GDM1 (cell line): ENCODE measurements around the gene CASP5.
A peak's percentile ranks its signal among the peaks of the same experiment; 100 is the strongest.

Experiments
- DNase-seq: peaks from one replicate; lab custom pipeline; 2025; lab: John Stamatoyannopoulos, UW

The CASP5 gene

DNA sequence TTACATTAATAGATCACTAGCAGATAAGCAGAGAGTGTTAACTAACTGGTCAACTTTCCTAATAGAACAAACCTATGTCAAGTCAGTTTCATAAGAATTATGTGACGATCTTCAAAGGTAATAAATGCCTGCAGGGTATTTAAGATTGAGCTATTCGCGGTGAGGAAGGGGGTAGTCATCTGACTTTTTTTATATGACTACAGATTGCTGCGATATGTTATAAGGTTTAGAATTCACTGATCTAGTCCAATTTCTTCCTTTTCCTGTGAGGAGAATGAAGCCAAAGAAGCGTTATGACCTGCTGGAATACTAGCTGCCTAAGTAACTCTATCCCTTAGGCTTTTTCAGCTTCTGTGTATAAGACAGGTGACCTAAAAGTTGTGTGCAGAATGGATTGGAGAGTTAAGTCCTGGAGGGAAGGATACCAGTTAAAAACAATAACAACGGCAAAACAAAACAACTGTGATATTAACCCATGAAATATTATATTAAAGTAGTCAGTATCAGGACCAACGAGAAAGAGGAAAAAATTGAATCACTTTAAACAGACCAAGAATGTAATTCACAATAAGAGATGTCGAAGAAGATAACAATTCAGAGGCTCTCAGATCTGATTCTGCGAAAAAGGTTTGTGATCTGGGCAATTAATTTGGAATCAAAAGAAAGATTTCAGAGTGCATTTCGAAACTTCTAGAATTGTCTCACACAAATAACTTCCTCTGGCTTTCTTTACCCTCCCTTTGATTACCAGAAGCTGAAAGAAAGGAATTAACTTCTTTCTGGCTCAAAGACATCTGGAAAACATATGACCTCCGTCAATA is 55.2 kb downstream of the CASP5 start:
- DNase-seq: no peak

DNA sequence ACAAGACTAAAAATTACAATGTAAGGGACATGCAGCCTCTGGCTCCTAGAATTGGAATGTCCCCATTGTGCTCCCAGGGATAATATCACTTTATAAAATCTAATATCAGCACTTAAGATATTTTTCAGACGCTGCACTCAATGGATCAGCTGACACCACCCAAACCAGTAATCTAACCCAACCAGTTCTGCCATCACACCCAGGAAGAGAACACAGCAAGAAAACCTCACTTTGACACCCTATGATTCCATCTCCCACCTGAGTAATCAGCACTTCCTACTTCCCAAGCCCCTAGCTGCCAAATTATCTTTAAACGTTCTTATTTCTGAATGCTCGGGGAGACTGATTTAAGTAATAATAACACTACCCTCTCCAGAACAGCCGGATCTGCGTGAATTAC is 57.2 kb downstream of the CASP5 start:
- no peak for DNase-seq

DNA sequence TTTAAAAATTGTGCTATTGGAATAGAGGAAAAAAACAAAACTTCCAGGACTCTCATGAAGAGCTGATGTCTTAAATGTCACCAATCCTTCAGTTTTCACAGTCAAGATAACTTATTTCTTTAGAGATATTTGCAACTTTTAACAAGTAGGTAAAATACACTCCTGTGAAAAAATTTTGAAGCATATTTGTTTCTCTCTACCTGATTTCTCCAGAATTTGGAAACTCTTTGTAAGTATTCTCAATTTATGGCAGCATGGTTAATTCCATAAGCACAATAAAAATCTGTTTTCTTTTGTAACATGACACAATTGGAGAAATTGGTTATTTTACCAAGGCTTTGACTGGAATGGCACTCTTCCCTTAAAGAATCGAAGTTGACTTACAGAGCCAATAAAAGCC is 58.7 kb downstream of the CASP5 start:
- no peak for DNase-seq

DNA sequence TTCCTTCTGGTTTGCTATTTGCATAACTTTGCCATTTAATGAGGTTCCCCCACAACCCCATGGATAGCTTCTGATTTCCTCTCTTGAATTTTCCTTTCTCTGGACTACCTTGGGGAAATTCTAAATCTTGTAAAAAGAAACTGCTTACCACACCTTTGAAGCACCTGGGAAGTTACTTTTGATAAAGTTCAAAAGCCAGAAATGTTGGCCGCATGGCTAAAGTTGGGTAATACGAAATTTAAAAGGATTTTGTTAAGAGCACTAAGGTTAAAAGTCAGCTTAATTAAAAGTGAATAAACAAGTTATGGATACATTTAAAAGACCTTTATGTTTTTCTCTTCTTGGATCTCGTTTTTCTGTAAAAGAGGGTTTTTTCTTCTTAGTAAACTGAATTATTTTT is 60.1 kb downstream of the CASP5 start:
- DNase-seq: no peak

- DNase-seq: no peak
These were observed 65.7 kb downstream of the CASP5 start for GRCh38 chr11:104957280-104957679.

DNA sequence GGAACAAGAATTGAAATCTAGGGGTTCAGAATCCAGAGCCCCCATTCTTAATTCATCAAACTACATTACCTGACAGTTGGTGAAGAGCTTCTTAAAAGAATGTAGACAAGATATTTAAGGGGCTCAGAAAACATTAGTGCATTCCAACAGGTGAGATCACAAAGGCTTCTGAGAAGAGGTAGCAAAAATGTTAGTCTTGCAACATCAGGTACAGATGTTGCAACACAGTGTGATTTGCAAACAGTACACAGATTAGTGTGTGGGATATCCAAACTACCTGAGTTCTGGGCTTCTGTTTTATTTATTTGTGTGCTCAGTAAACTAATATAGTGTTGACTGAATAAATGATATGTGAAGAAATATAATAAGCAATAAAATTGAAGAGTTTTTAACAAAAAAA is 66.4 kb downstream of the CASP5 start:
- DNase-seq: no peak

- DNase-seq: peak; percentile 7
These were observed 76.1 kb downstream of the CASP5 start for GRCh38 chr11:104946907-104947306.
